Measurements from ENCODE around the gene DOCK1. TPM values are rescaled to one million over a fixed set of nuclear protein-coding genes. Genes with fewer than 3 reads are reported as not detected.

Gene DOCK1
- total RNA-seq, 1 donor from 2014 or later, result 16.8 TPM

GRCh38 chr10:127034034-127034633, 128.9 kb downstream of the DOCK1 start:
- Histone ChIP-seq H3K36me3 (peaks cover 85% of the 10 kb centered on the region), H3K4me1 (peaks cover 17% of the 10 kb centered on the region), H3K9me3 (replicated peaks) (no peaks in the 10 kb centered on the region), H3K4me3 (no peak overlapping the region), H3K27me3 (ENCODE audit: low read depth) (no peaks in the 10 kb centered on the region), H3K27ac (replicated peaks) (no peak overlapping the region)
- DNase-seq, result no peak
- no peak for TF ChIP-seq CTCF (IDR thresholded peaks at IDR 0.05; ENCODE audit: borderline replicate concordance)
- intact Hi-C loops (cut with micrococcal nuclease), result no loop called here

- no peak for TF ChIP-seq CTCF (IDR thresholded peaks at IDR 0.05; ENCODE audit: borderline replicate concordance)
- Histone ChIP-seq H3K4me3 (no peak overlapping the region), H3K27me3 (ENCODE audit: low read depth) (no peaks in the 10 kb centered on the region), H3K36me3 (peaks cover 87% of the 10 kb centered on the region), H3K27ac (replicated peaks) (no peak overlapping the region), H3K4me1 (peaks cover 17% of the 10 kb centered on the region), H3K9me3 (replicated peaks) (no peaks in the 10 kb centered on the region)
- intact Hi-C loops (cut with micrococcal nuclease), result no loop called here
- no peak for DNase-seq
These were observed 129.6 kb downstream of the DOCK1 start for GRCh38 chr10:127034790-127035189.

- H3K36me3 ChIP-seq, result peaks cover 89% of the 10 kb centered on the region
- no peak for DNase-seq
- no peak overlapping the region for H3K27ac ChIP-seq (replicated peaks)
- H3K27me3 ChIP-seq (ENCODE audit: low read depth), result no peaks in the 10 kb centered on the region
- peaks cover 17% of the 10 kb centered on the region for H3K4me1 ChIP-seq
- intact Hi-C loops (cut with micrococcal nuclease), result no loop called here
- H3K4me3 ChIP-seq, result no peak overlapping the region
- no peak for TF ChIP-seq CTCF (IDR thresholded peaks at IDR 0.05; ENCODE audit: borderline replicate concordance)
- H3K9me3 ChIP-seq (replicated peaks), result no peaks in the 10 kb centered on the region
These were observed 130.6 kb downstream of the DOCK1 start for GRCh38 chr10:127035827-127036226.

- peaks cover 83% of the 10 kb centered on the region for H3K36me3 ChIP-seq
- intact Hi-C loops (cut with micrococcal nuclease), result no loop called here
- TF ChIP-seq CTCF (IDR thresholded peaks at IDR 0.05; ENCODE audit: borderline replicate concordance), result no peak
- no peak overlapping the region for H3K4me3 ChIP-seq
- peaks cover 17% of the 10 kb centered on the region for H3K4me1 ChIP-seq
- H3K9me3 ChIP-seq (replicated peaks), result no peaks in the 10 kb centered on the region
- no peak overlapping the region for H3K27ac ChIP-seq (replicated peaks)
- no peaks in the 10 kb centered on the region for H3K27me3 ChIP-seq (ENCODE audit: low read depth)
- no peak for DNase-seq
These were observed 131.8 kb downstream of the DOCK1 start for GRCh38 chr10:127036987-127037386.

GRCh38 chr10:127039435-127039834, 134.2 kb downstream of the DOCK1 start:
- Histone ChIP-seq H3K4me3 (no peak overlapping the region), H3K36me3 (peaks cover 83% of the 10 kb centered on the region), H3K27me3 (ENCODE audit: low read depth) (no peaks in the 10 kb centered on the region), H3K9me3 (replicated peaks) (no peaks in the 10 kb centered on the region), H3K4me1 (no peaks in the 10 kb centered on the region), H3K27ac (replicated peaks) (no peak overlapping the region)
- DNase-seq, result no peak
- no peak for TF ChIP-seq CTCF (IDR thresholded peaks at IDR 0.05; ENCODE audit: borderline replicate concordance)
- intact Hi-C loops (cut with micrococcal nuclease), result no loop called here

All from left ventricle myocardium inferior (tissue), 1 donor.